Measurements from ENCODE around the gene IFI30. TPM values are rescaled to one million over a fixed set of nuclear protein-coding genes. Genes with fewer than 3 reads are reported as not detected.

IFI30 gene
- total RNA-seq, 2 donors from 2014 or later: 47.1 to 95.2 TPM

- no peaks in the 10 kb centered on the region for H3K36me3 ChIP-seq
- H3K4me3 ChIP-seq: peak overlapping the region; percentile 5
- peak overlapping the region; percentile 59 for H3K27ac ChIP-seq
- H3K4me1 ChIP-seq: peaks cover 8% of the 10 kb centered on the region
- intact Hi-C loops (cut with DNase I): no loop called here
- H3K27me3 ChIP-seq: no peaks in the 10 kb centered on the region
- peak; percentile 41 for DNase-seq
- H3K9ac ChIP-seq (ENCODE audit: low read depth in 2 of 2, low read length in 2 of 2): no peak overlapping the region
- no peak for TF ChIP-seq CTCF (IDR thresholded peaks at IDR 0.05)
- H3K9me3 ChIP-seq: no peaks in the 10 kb centered on the region
These were observed 21.1 kb downstream of the IFI30 start for GRCh38 chr19:18194554-18195238.

- H3K36me3 ChIP-seq: no peaks in the 10 kb centered on the region
- no peak for TF ChIP-seq CTCF (IDR thresholded peaks at IDR 0.05)
These were observed 22.9 kb downstream of the IFI30 start for GRCh38 chr19:18196511-18196845.

GRCh38 chr19:18197306-18197705 lies 23.7 kb downstream of the IFI30 start:
- Histone ChIP-seq H3K9ac (ENCODE audit: low read depth in 2 of 2, low read length in 2 of 2) (no peak overlapping the region), H3K27ac (no peak overlapping the region), H3K9me3 (no peaks in the 10 kb centered on the region), H3K27me3 (no peaks in the 10 kb centered on the region), H3K4me1 (peaks cover 8% of the 10 kb centered on the region), H3K36me3 (no peaks in the 10 kb centered on the region), H3K4me3 (no peak overlapping the region)
- no peak for TF ChIP-seq CTCF (IDR thresholded peaks at IDR 0.05)
- intact Hi-C loops (cut with DNase I): no loop called here
- DNase-seq: no peak

More at GRCh38 chr19:18196511-18196845, 22.9 kb downstream of the IFI30 start:
- intact Hi-C loops (cut with DNase I): no loop called here
- Histone ChIP-seq H3K4me1 (peaks cover 8% of the 10 kb centered on the region), H3K4me3 (no peak overlapping the region), H3K27me3 (no peaks in the 10 kb centered on the region), H3K9me3 (no peaks in the 10 kb centered on the region), H3K9ac (ENCODE audit: low read depth in 2 of 2, low read length in 2 of 2) (no peak overlapping the region), H3K27ac (no peak overlapping the region)
- no peak for DNase-seq

- DNase-seq: no peak
- Histone ChIP-seq H3K9me3 (no peaks in the 10 kb centered on the region), H3K4me1 (peaks cover 11% of the 10 kb centered on the region), H3K4me3 (no peak overlapping the region), H3K36me3 (no peaks in the 10 kb centered on the region), H3K9ac (ENCODE audit: low read depth in 2 of 2, low read length in 2 of 2) (no peak overlapping the region), H3K27ac (no peak overlapping the region), H3K27me3 (no peaks in the 10 kb centered on the region)
- intact Hi-C loops (cut with DNase I): no loop called here
- TF ChIP-seq CTCF (IDR thresholded peaks at IDR 0.05): no peak
These were observed 24.3 kb downstream of the IFI30 start for GRCh38 chr19:18197941-18198340.

- H3K27ac ChIP-seq: no peak overlapping the region
- no peak overlapping the region for H3K9ac ChIP-seq (ENCODE audit: low read depth in 2 of 2, low read length in 2 of 2)
- no peak overlapping the region for H3K4me3 ChIP-seq
- intact Hi-C loops (cut with DNase I): no loop called here
- peaks cover 13% of the 10 kb centered on the region for H3K4me1 ChIP-seq
- no peak for TF ChIP-seq CTCF (IDR thresholded peaks at IDR 0.05)
- no peaks in the 10 kb centered on the region for H3K9me3 ChIP-seq
- no peaks in the 10 kb centered on the region for H3K36me3 ChIP-seq
- DNase-seq: no peak
- H3K27me3 ChIP-seq: no peaks in the 10 kb centered on the region
These were observed 24.8 kb downstream of the IFI30 start for GRCh38 chr19:18198374-18198773.

Measured in colonic mucosa (tissue), 4 donors.